HEK293T (cell line): Measurements from ENCODE around the gene TGM6.

Source experiments
- CTCF ChIA-PET: fragments of 350-600 bp; formaldehyde crosslinking; extraction: SDS; loops from one replicate; lab custom pipeline; 2021; ENCODE audit warnings: antibody characterized with exemption, inconsistent platforms; lab: Yijun Ruan, JAX
- POLR2A ChIA-PET: fragments of 350-600 bp; formaldehyde crosslinking; extraction: SDS; loops from one replicate; lab custom pipeline; 2020; ENCODE audit warnings: antibody characterized with exemption, inconsistent platforms; lab: Yijun Ruan, JAX
- DNase-seq: peaks from one replicate; pipeline ENCODE4 v3.0.0; 2012; ENCODE audit warnings: mixed read lengths; ENCODE audit errors: extremely low spot score
- ARNT ChIP-seq: fragments of 450-650 bp; IDR thresholded peaks from 2 replicates; pipeline ENCODE4 v1.6.1; 2017; ENCODE audit warnings: mild to moderate bottlenecking
- BHLHE40 ChIP-seq: fragments of 450-650 bp; IDR thresholded peaks from 2 replicates; pipeline ENCODE4 v1.6.1; 2016; ENCODE audit warnings: mild to moderate bottlenecking, moderate library complexity, borderline replicate concordance
- CTBP1 ChIP-seq: fragments of 450-650 bp; IDR thresholded peaks from 2 replicates; pipeline ENCODE4 v1.6.1; 2016; ENCODE audit warnings: borderline replicate concordance
- ELF4 ChIP-seq: fragments of 450-650 bp; IDR thresholded peaks from 2 replicates; pipeline ENCODE4 v1.6.1; 2017; ENCODE audit warnings: antibody characterized with exemption
- FOXA1 ChIP-seq: fragments of 450-650 bp; IDR thresholded peaks from 2 replicates; pipeline ENCODE4 v1.6.1; 2016; ENCODE audit warnings: mild to moderate bottlenecking
- FOXK2 ChIP-seq: fragments of 450-650 bp; IDR thresholded peaks from 2 replicates; pipeline ENCODE4 v1.6.1; 2016; ENCODE audit warnings: mild to moderate bottlenecking
- FOXM1 ChIP-seq: fragments of 450-650 bp; IDR thresholded peaks from 2 replicates; pipeline ENCODE4 v1.6.1; 2017; ENCODE audit warnings: mild to moderate bottlenecking, borderline replicate concordance
- HDGF ChIP-seq: fragments of 450-650 bp; IDR thresholded peaks from 2 replicates; pipeline ENCODE4 v1.6.1; 2017; ENCODE audit warnings: antibody characterized with exemption, borderline replicate concordance
- L3MBTL2 ChIP-seq: fragments of 450-650 bp; conservative IDR thresholded peaks from 2 replicates; pipeline ENCODE4 v1.6.1; 2016; ENCODE audit warnings: mild to moderate bottlenecking
- LEF1 ChIP-seq: fragments of 450-650 bp; IDR thresholded peaks from 2 replicates; pipeline ENCODE4 v1.6.1; 2017; ENCODE audit warnings: mild to moderate bottlenecking, borderline replicate concordance
- NFRKB ChIP-seq: fragments of 450-650 bp; IDR thresholded peaks from 2 replicates; pipeline ENCODE4 v1.6.1; 2016; ENCODE audit warnings: mild to moderate bottlenecking, moderate library complexity
- PKNOX1 ChIP-seq: fragments of 450-650 bp; IDR thresholded peaks from 2 replicates; pipeline ENCODE4 v1.6.1; 2016
- SP1 ChIP-seq: fragments of 450-650 bp; IDR thresholded peaks from 2 replicates; pipeline ENCODE4 v1.6.1; 2017
- SUZ12 ChIP-seq: fragments of 450-650 bp; IDR thresholded peaks from 2 replicates; pipeline ENCODE4 v1.6.1; 2016; ENCODE audit warnings: mild to moderate bottlenecking
- TARDBP ChIP-seq: fragments of 450-650 bp; IDR thresholded peaks from 2 replicates; pipeline ENCODE4 v1.6.1; 2016
- ZNF384 ChIP-seq: fragments of 450-650 bp; IDR thresholded peaks from 2 replicates; pipeline ENCODE4 v1.6.1; 2016

TGM6 gene

GRCh38 chr20:2449386-2449785, 68.7 kb downstream of the TGM6 start:
- TF ChIP-seq BHLHE40 (no peak), TARDBP (no peak), FOXA1 (no peak)
- ChIA-PET POLR2A (no interaction called here), CTCF (no interaction called here)
- DNase-seq = no peak

GRCh38 chr20:2451422-2451821, 70.7 kb downstream of the TGM6 start:
- ChIA-PET CTCF (interaction anchor here (1.1 to 2.3 kb wide), 5 partner anchors 16 to 279 kb away, joined by 3 to 13 read pairs (median 6); no protein-coding TSS in a partner anchor), POLR2A (interaction anchor here (1.3 kb wide), 1 partner anchor 18 kb away, joined by 3 read pairs; no protein-coding TSS in a partner anchor)
- DNase-seq = no peak
- no peak for TF ChIP-seq ZNF384
- no peak for TF ChIP-seq L3MBTL2
- no peak for TF ChIP-seq FOXA1
- no peak for TF ChIP-seq FOXK2
- no peak for TF ChIP-seq SP1
- TF ChIP-seq NFRKB = no peak
- no peak for TF ChIP-seq FOXM1

- POLR2A ChIA-PET = interaction anchor here (1.3 kb wide), 1 partner anchor 17 kb away, joined by 3 read pairs; no protein-coding TSS in a partner anchor
- DNase-seq = peak; percentile 76
- CTCF ChIA-PET = interaction anchor here (0.7 to 2.3 kb wide), 9 partner anchors 16 to 279 kb away, joined by 3 to 13 read pairs (median 5); no protein-coding TSS in a partner anchor
- no peak for TF ChIP-seq ARNT
- TF ChIP-seq FOXM1 = no peak
- TF ChIP-seq FOXK2 = no peak
- TF ChIP-seq HDGF = no peak
- TF ChIP-seq FOXA1 = no peak
- TF ChIP-seq SUZ12 = no peak
- TF ChIP-seq L3MBTL2 = no peak
- TF ChIP-seq PKNOX1 = no peak
- no peak for TF ChIP-seq NFRKB
- TF ChIP-seq BHLHE40 = no peak
- TF ChIP-seq CTBP1 = no peak
- no peak for TF ChIP-seq TARDBP
- no peak for TF ChIP-seq SP1
- TF ChIP-seq ZNF384 = no peak
- no peak for TF ChIP-seq ELF4
Measured at GRCh38 chr20:2451939-2452732, 71.4 kb downstream of the TGM6 start.

- ChIA-PET CTCF (interaction anchor here (1.8 kb wide), 1 partner anchor 67 kb away, joined by 8 read pairs; no protein-coding TSS in a partner anchor), POLR2A (no interaction called here)
- TF ChIP-seq SUZ12 (no peak), CTBP1 (no peak), BHLHE40 (no peak), LEF1 (no peak), TARDBP (no peak), PKNOX1 (no peak), HDGF (no peak)
- no peak for DNase-seq
Measured at GRCh38 chr20:2453792-2454191, 73.1 kb downstream of the TGM6 start.

GRCh38 chr20:2455771-2456497, 75.2 kb downstream of the TGM6 start:
- no peak for TF ChIP-seq ELF4
- no peak for TF ChIP-seq FOXK2
- TF ChIP-seq FOXA1 = no peak
- TF ChIP-seq CTBP1 = no peak
- no peak for TF ChIP-seq LEF1
- TF ChIP-seq PKNOX1 = no peak
- TF ChIP-seq NFRKB = no peak
- no peak for TF ChIP-seq FOXM1
- TF ChIP-seq BHLHE40 = no peak
- no peak for TF ChIP-seq SUZ12
- no peak for TF ChIP-seq L3MBTL2
- TF ChIP-seq TARDBP = no peak
- TF ChIP-seq SP1 = no peak
- ChIA-PET POLR2A (no interaction called here), CTCF (interaction anchor here (0.6 to 1.0 kb wide), 4 partner anchors 13 to 189 kb away, joined by 3 to 4 read pairs (median 4); no protein-coding TSS in a partner anchor)
- DNase-seq = no peak

GRCh38 chr20:2458919-2459499, 78.3 kb downstream of the TGM6 start:
- ChIA-PET CTCF (interaction anchor here (1.0 kb wide), 1 partner anchor 215 kb away, joined by 3 read pairs; no protein-coding TSS in a partner anchor), POLR2A (interaction anchor here (0.9 kb wide), 1 partner anchor 12 kb away, joined by 4 read pairs; the partner anchor contains the start of gene SNRPB)
- TF ChIP-seq BHLHE40 (no peak), TARDBP (no peak), ARNT (no peak), PKNOX1 (no peak), CTBP1 (no peak), LEF1 (no peak), SP1 (no peak), HDGF (no peak), ZNF384 (no peak), FOXA1 (no peak), SUZ12 (no peak), FOXM1 (no peak), ELF4 (no peak; the same call in 1 of the 2 replicates), NFRKB (no peak), FOXK2 (no peak), L3MBTL2 (no peak)
- no peak for DNase-seq
